ENCODE results near the gene FICD.

The FICD gene

DNA sequence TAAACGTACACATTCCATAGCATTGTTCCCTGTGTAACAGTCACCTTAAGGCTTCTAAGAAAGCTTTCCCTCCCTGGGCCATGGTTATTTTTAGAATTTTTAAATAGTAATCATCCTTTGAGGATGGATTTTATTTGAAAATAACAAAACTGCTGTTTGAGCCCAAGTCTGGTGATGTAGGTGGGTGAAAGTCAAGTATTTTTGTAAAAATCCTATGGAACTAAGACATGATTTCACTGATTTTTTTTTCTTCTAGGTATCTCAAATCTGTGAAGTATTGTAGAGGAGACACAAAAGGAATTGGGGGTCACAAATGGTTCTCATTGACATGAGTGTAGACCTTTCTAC, 48.7 kb downstream of the FICD start:
- no peaks in the 10 kb centered on the region for H3K9me3 Mint-ChIP-seq
- H3K27me3 Mint-ChIP-seq: no peaks in the 10 kb centered on the region
- H3K4me1 Mint-ChIP-seq (ENCODE audit: low read depth): peaks cover 76% of the 10 kb centered on the region
- H3K27ac Mint-ChIP-seq: peak overlapping the region; percentile 85
- H3K36me3 Mint-ChIP-seq (ENCODE audit: low read depth): peaks cover 59% of the 10 kb centered on the region
- H3K4me3 Mint-ChIP-seq: peak overlapping the region; percentile 98

- Mint-ChIP-seq H3K36me3 (ENCODE audit: low read depth) (peaks cover 68% of the 10 kb centered on the region), H3K9me3 (no peaks in the 10 kb centered on the region), H3K4me3 (no peak overlapping the region), H3K4me1 (ENCODE audit: low read depth) (peaks cover 77% of the 10 kb centered on the region), H3K27me3 (no peaks in the 10 kb centered on the region), H3K27ac (peak overlapping the region; percentile 16)
These were observed 49.6 kb downstream of the FICD start for GRCh38 chr12:108564724-108565123.

DNA sequence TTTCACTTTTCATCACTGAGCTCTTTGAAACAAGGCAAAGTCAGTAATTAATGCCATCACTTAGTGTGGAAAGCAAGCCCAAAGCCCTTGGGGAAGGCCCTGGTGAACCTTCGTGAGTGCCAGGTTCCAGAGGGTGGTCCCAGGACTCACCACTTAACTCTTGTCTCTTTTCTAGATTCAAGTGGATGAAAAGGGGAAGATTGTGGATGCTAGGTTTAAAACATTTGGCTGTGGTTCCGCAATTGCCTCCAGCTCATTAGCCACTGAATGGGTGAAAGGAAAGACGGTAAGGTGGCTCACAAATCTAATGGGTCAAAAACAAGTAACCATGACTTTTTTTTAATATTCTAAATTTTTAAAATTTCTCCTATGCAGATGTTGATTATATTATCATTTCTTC, 50.1 kb downstream of the FICD start:
- Mint-ChIP-seq H3K9me3 (no peaks in the 10 kb centered on the region), H3K36me3 (ENCODE audit: low read depth) (peaks cover 64% of the 10 kb centered on the region), H3K4me3 (no peak overlapping the region), H3K4me1 (ENCODE audit: low read depth) (peaks cover 77% of the 10 kb centered on the region), H3K27me3 (no peaks in the 10 kb centered on the region), H3K27ac (peak overlapping the region; percentile 16)

DNA sequence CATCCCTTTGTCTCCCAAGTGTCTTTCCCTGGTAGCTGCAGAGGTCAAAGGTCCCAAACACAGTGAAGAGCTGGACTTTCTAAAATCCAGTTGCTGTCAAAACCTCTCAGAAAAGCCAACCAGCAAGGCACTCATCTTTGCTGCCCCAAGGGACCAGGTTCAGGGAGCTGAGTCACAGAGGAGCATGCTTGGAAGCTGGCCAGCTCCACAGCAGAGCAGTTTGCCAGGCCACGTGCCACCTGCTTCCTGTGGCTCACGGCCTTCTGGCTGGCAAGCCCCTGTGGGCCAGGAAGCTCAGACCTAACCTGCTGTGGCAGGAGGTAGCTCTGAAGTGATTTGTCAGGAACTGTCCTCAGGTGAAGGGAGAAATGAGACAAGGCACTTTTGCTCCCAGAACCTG, 50.9 kb downstream of the FICD start:
- H3K36me3 Mint-ChIP-seq (ENCODE audit: low read depth): peaks cover 67% of the 10 kb centered on the region
- H3K27ac Mint-ChIP-seq: peak overlapping the region; percentile 60
- peaks cover 84% of the 10 kb centered on the region for H3K4me1 Mint-ChIP-seq (ENCODE audit: low read depth)
- no peaks in the 10 kb centered on the region for H3K9me3 Mint-ChIP-seq
- H3K27me3 Mint-ChIP-seq: no peaks in the 10 kb centered on the region
- no peak overlapping the region for H3K4me3 Mint-ChIP-seq

- Mint-ChIP-seq H3K27ac (peak overlapping the region; percentile 21), H3K27me3 (no peaks in the 10 kb centered on the region), H3K9me3 (no peaks in the 10 kb centered on the region), H3K36me3 (ENCODE audit: low read depth) (peaks cover 66% of the 10 kb centered on the region), H3K4me1 (ENCODE audit: low read depth) (peaks cover 87% of the 10 kb centered on the region), H3K4me3 (no peak overlapping the region)
These were observed 51.4 kb downstream of the FICD start for GRCh38 chr12:108566452-108566851.

- H3K4me1 Mint-ChIP-seq (ENCODE audit: low read depth): peaks cover 95% of the 10 kb centered on the region
- peak overlapping the region; percentile 61 for H3K4me3 Mint-ChIP-seq
- H3K9me3 Mint-ChIP-seq: no peaks in the 10 kb centered on the region
These were observed 52.6 kb downstream of the FICD start for GRCh38 chr12:108567406-108568337.

GRCh38 chr12:108568338-108569154, 53.5 kb downstream of the FICD start:
- Mint-ChIP-seq H3K27ac (peak overlapping the region; percentile 88), H3K9me3 (no peaks in the 10 kb centered on the region), H3K4me3 (peak overlapping the region; percentile 61), H3K27me3 (no peaks in the 10 kb centered on the region), H3K36me3 (ENCODE audit: low read depth) (peaks cover 66% of the 10 kb centered on the region), H3K4me1 (ENCODE audit: low read depth) (peaks cover 97% of the 10 kb centered on the region)

More at GRCh38 chr12:108567406-108568337, 52.6 kb downstream of the FICD start:
- H3K27ac Mint-ChIP-seq: peak overlapping the region; percentile 88
- H3K36me3 Mint-ChIP-seq (ENCODE audit: low read depth): peaks cover 66% of the 10 kb centered on the region
- H3K27me3 Mint-ChIP-seq: no peaks in the 10 kb centered on the region
